OCI-LY1 (cell line): ENCODE results near the gene POLR3H.
"Not testable (repeated sequence)": the region's sequence is repeated elsewhere in the genome, so short reads cannot be mapped to it uniquely, and the experiment has no call there.

Source experiments
- CTCF ChIP-seq: fragments of 200-600 bp; sonication (generic), shearing (Covaris generic); IDR thresholded peaks from 2 replicates; pipeline ENCODE4 v1.5.1; 2017; ENCODE audit warnings: mild to moderate bottlenecking, antibody characterized with exemption, low read length, moderate library complexity, mixed read lengths
- EZH2 ChIP-seq: fragments of 200-600 bp; sonication (generic), shearing (Covaris generic); IDR thresholded peaks from 2 replicates; pipeline ENCODE4 v1.8.0; 2017; ENCODE audit warnings: borderline replicate concordance, mixed run types, mild to moderate bottlenecking, antibody characterized with exemption, low read length, moderate library complexity, mixed read lengths

GRCh38 chr22:41593336-41593960 lies 49.2 kb upstream of the POLR3H start:
- TF ChIP-seq CTCF, EZH2: not testable (repeated sequence)
